Upper lobe of left lung (tissue), 6 donors: ENCODE measurements around the gene ZNF653. TPM values are rescaled to one million over a fixed set of nuclear protein-coding genes. Genes with fewer than 3 reads are reported as not detected.

Source experiments
- ATAC-seq, 2 donors: fragments of 200-7000 bp; cut with Tn5 transposase; one replicate each; pipeline ENCODE4 v1.9.1; 2022; ENCODE audit warnings: mild to moderate bottlenecking in 2 of 2, moderate library complexity in 2 of 2; ENCODE audit not compliant: low FRiP score in 2 of 2
- DNase-seq, 2 donors: peaks; one replicate each; pipeline ENCODE4 v3.0.0-alpha.2; 2019 to 2020
- H3K27ac ChIP-seq, 4 donors: fragments of 200-600 bp; sonication (generic); one replicate each; pipeline ENCODE4 v1.5.1; 2016 to 2019
- H3K27me3 ChIP-seq, 4 donors: fragments of 200-600 bp; sonication (generic); one replicate each; pipeline ENCODE4 v1.5.1; 2017 to 2019
- H3K36me3 ChIP-seq, 4 donors: fragments of 200-600 bp; sonication (generic); one replicate each; pipeline ENCODE4 v1.5.1; 2016 to 2019
- H3K4me1 ChIP-seq, 4 donors: fragments of 200-600 bp; sonication (generic); one replicate each; pipeline ENCODE4 v1.5.1; 2018 to 2019
- H3K4me3 ChIP-seq, 4 donors: fragments of 200-600 bp; sonication (generic); one replicate each; pipeline ENCODE4 v1.5.1; 2017 to 2019; ENCODE audit warnings: mild to moderate bottlenecking in 2 of 4, moderate library complexity in 1 of 4
- H3K9me3 ChIP-seq, 4 donors: fragments of 200-600 bp; sonication (generic); one replicate each; pipeline ENCODE4 v1.5.1; 2018 to 2019
- CTCF ChIP-seq, 6 experiments: fragments of 450-650 bp in 4 of 6; fragments of 200-600 bp in 2 of 6; sonication (generic) in 2 of 6; IDR thresholded peaks; one replicate each; pipeline ENCODE4 v1.5.1; 2016 to 2019; ENCODE audit warnings: antibody characterized with exemption in 6 of 6
- EP300 ChIP-seq, 4 donors: sonication (generic); formaldehyde crosslinking; IDR thresholded peaks; one replicate each; pipeline ENCODE4 v1.5.1; 2017; ENCODE audit warnings: antibody characterized with exemption in 4 of 4, control low read depth in 2 of 4
- POLR2A ChIP-seq, 4 donors: fragments of 450-650 bp; IDR thresholded peaks; one replicate each; pipeline ENCODE4 v1.5.1; 2016 to 2017; ENCODE audit warnings: antibody characterized with exemption in 4 of 4, mild to moderate bottlenecking in 2 of 4
- POLR2AphosphoS5 ChIP-seq, 2 donors: sonication (generic); formaldehyde crosslinking; IDR thresholded peaks; one replicate each; pipeline ENCODE4 v1.5.1; 2017; ENCODE audit warnings: antibody characterized with exemption in 2 of 2
- WGBS, 2 donors: methylation state at CpG; one replicate each; pipeline ENCODE4 v1.1.5; 2017 to 2018; 5-methylcytosine and 5-hydroxymethylcytosine counted together
- total RNA-seq, 6 donors: library from RNA; depleted of rRNA in 4 of 6; stranded (reverse); fragments of >200 nt in 4 of 6; gene quantifications; one replicate each; pipeline versions ENCODE4 v1.1.0 to v1.2.1, GENCODE V29; 2016 to 2021
- donor health status: DM: no; HTN: no; CAD: no; lungs with moderate emphysema.
- donor health status: DM: no; HTN: yes; CAD: no; lungs with severe emphysema.

ZNF653 gene
- total RNA-seq, 6 donors from 2014 or later: 6.8 to 30.4 (median 10.3) TPM

- Histone ChIP-seq H3K36me3 (peaks cover 0 to 7% (median under 1%) of the 10 kb centered on the region in 4 donors), H3K9me3 (no peaks in the 10 kb centered on the region), H3K27me3 (no peaks in the 10 kb centered on the region), H3K27ac (peak overlapping the region; percentile 90 to 97 (median 92)), H3K4me3 (peak overlapping the region; percentile 70 to 100 (median 89)), H3K4me1 (peaks cover 10 to 20% (median 15%) of the 10 kb centered on the region in 4 donors)
- WGBS, 2 donors: 29 to 69% methylated on average over 5 to 20 of the region's 20 CpGs
- peak; percentile 12 to 34 for ATAC-seq
- peak in 1 of 2 donors; percentile 88 for DNase-seq
- TF ChIP-seq POLR2A (IDR thresholded peaks at IDR 0.05): no peak
- TF ChIP-seq POLR2AphosphoS5 (IDR thresholded peaks at IDR 0.05): no peak
- no peak for TF ChIP-seq CTCF (IDR thresholded peaks at IDR 0.05)
These were observed 489 bp upstream of the ZNF653 start for GRCh38 chr19:11506101-11506555.

- peak; percentile 96 to 97 for ATAC-seq
- H3K9me3 ChIP-seq: no peaks in the 10 kb centered on the region
- TF ChIP-seq POLR2A (IDR thresholded peaks at IDR 0.05) (no peak), POLR2AphosphoS5 (IDR thresholded peaks at IDR 0.05) (peak in 1 of 2 donors; percentile 34), CTCF (IDR thresholded peaks at IDR 0.05) (no peak), EP300 (IDR thresholded peaks at IDR 0.05) (no peak)
- H3K4me1 ChIP-seq: peaks cover 10 to 20% (median 15%) of the 10 kb centered on the region in 4 donors
- no peaks in the 10 kb centered on the region for H3K27me3 ChIP-seq
- peak; percentile 98 to 99 for DNase-seq
- peak overlapping the region; percentile 70 to 100 (median 89) for H3K4me3 ChIP-seq
- 0% methylated on average over 17 of the region's 33 CpGs; no CpG with 5 or more reads in 1 of the 2 donors for WGBS, 2 donors
- peak overlapping the region; percentile 90 to 97 (median 92) for H3K27ac ChIP-seq
- peaks cover 0 to 2% (median 0%) of the 10 kb centered on the region in 4 donors for H3K36me3 ChIP-seq
These were observed 571 bp downstream of the ZNF653 start for GRCh38 chr19:11505032-11505503.

- DNase-seq (no peak), ATAC-seq (no peak)
- Histone ChIP-seq H3K36me3 (no peaks in the 10 kb centered on the region), H3K4me1 (peaks cover 10 to 20% (median 15%) of the 10 kb centered on the region in 4 donors), H3K27ac (peak overlapping the region; percentile 47 to 97 (median 90)), H3K27me3 (no peaks in the 10 kb centered on the region), H3K4me3 (peak overlapping the region in 3 of 4 donors; percentile 70 to 89 (median 89)), H3K9me3 (no peaks in the 10 kb centered on the region)
- TF ChIP-seq POLR2A (IDR thresholded peaks at IDR 0.05): no peak
- TF ChIP-seq EP300 (IDR thresholded peaks at IDR 0.05): no peak
- no peak for TF ChIP-seq CTCF (IDR thresholded peaks at IDR 0.05)
- no peak for TF ChIP-seq POLR2AphosphoS5 (IDR thresholded peaks at IDR 0.05)
- 43 to 62% methylated on average over 6 to 7 of the region's 7 CpGs for WGBS, 2 donors
These were observed 1.1 kb downstream of the ZNF653 start for GRCh38 chr19:11504502-11505031.

GRCh38 chr19:11499890-11500420, 5.7 kb downstream of the ZNF653 start:
- TF ChIP-seq POLR2A (IDR thresholded peaks at IDR 0.05) (no peak), EP300 (IDR thresholded peaks at IDR 0.05) (no peak), CTCF (IDR thresholded peaks at IDR 0.05) (no peak)
- Histone ChIP-seq H3K36me3 (peaks cover 0 to 27% (median 16%) of the 10 kb centered on the region in 4 donors), H3K27ac (no peak overlapping the region), H3K4me3 (no peak overlapping the region), H3K4me1 (peaks cover 4 to 7% (median 5%) of the 10 kb centered on the region in 4 donors), H3K9me3 (no peaks in the 10 kb centered on the region), H3K27me3 (no peaks in the 10 kb centered on the region)
- 70 to 78% methylated on average over 7 of the region's 7 CpGs for WGBS, 2 donors
- no peak for DNase-seq
- no peak for ATAC-seq
